GM23338 (cell line): Measurements from ENCODE around the gene MMP24OS. TPM values are rescaled to one million over a fixed set of nuclear protein-coding genes. Genes with fewer than 3 reads are reported as not detected.

Experiments used
- ATAC-seq: fragments of 200-7000 bp; cut with Tn5 transposase; 3 replicates; pipeline ENCODE4 v1.9.1; 2020
- DNase-seq: peaks from one replicate; pipeline ENCODE4 v3.0.0-alpha.2; 2015; ENCODE audit warnings: low spot score
- H2AFZ ChIP-seq: fragments of 200-600 bp; sonication (generic); 2 replicates; pipeline ENCODE4 v1.8.0; 2016; ENCODE audit warnings: antibody characterized with exemption, mild to moderate bottlenecking, moderate library complexity
- H3F3A ChIP-seq: fragments of 200-600 bp; sonication (generic); replicated peaks from 2 replicates; pipeline ENCODE4 v1.8.0; 2017; ENCODE audit warnings: antibody characterized with exemption, mixed run types, low read depth
- H3K27ac ChIP-seq: fragments of 200-600 bp; sonication (generic); 2 replicates; pipeline ENCODE4 v1.6.1; 2016; ENCODE audit warnings: low read depth
- H3K27me3 ChIP-seq: fragments of 200-600 bp; sonication (generic); 2 replicates; pipeline ENCODE4 v1.8.0; 2016; ENCODE audit warnings: mild to moderate bottlenecking, mixed run types, moderate library complexity; ENCODE audit not compliant: insufficient read depth
- H3K36me3 ChIP-seq: fragments of 200-600 bp; sonication (generic); 2 replicates; pipeline ENCODE4 v1.8.0; 2016; ENCODE audit warnings: mild to moderate bottlenecking; ENCODE audit not compliant: insufficient read depth
- H3K4me1 ChIP-seq: fragments of 200-600 bp; sonication (generic); 2 replicates; pipeline ENCODE4 v1.8.0; 2016; ENCODE audit warnings: mild to moderate bottlenecking, moderate library complexity; ENCODE audit not compliant: insufficient read depth
- H3K4me2 ChIP-seq: fragments of 200-600 bp; sonication (generic); 2 replicates; pipeline ENCODE4 v1.7.1; 2017; ENCODE audit warnings: mixed run types
- H3K4me3 ChIP-seq: fragments of 200-600 bp; sonication (generic); 2 replicates; pipeline ENCODE4 v1.6.1; 2016; ENCODE audit warnings: mixed run types
- H3K79me2 ChIP-seq: fragments of 200-600 bp; sonication (generic); replicated peaks from 2 replicates; pipeline ENCODE4 v1.8.0; 2017; ENCODE audit warnings: mild to moderate bottlenecking; ENCODE audit not compliant: insufficient read depth
- H3K9me2 ChIP-seq: fragments of 200-600 bp; sonication (generic); 2 replicates; pipeline ENCODE4 v1.8.0; 2017; ENCODE audit not compliant: insufficient read depth
- H4K20me1 ChIP-seq: fragments of 200-600 bp; sonication (generic); replicated peaks from 2 replicates; pipeline ENCODE4 v1.8.0; 2017; ENCODE audit warnings: mild to moderate bottlenecking; ENCODE audit not compliant: insufficient read depth
- H3K27ac Mint-ChIP-seq: 2 replicates; pipeline ENCODE4 v1.8.0; 2020; ENCODE audit warnings: inconsistent platforms, mild to moderate bottlenecking, moderate library complexity, mixed read lengths
- H3K27me3 Mint-ChIP-seq: 3 replicates; pipeline ENCODE4 v1.8.0; 2022; ENCODE audit warnings: low read depth, mild to moderate bottlenecking, moderate library complexity, mixed read lengths, inconsistent platforms; ENCODE audit not compliant: insufficient read depth, poor library complexity
- H3K36me3 Mint-ChIP-seq: 3 replicates; pipeline ENCODE4 v1.8.0; 2021; ENCODE audit warnings: low read depth, mild to moderate bottlenecking, inconsistent platforms, moderate library complexity, mixed read lengths
- H3K4me1 Mint-ChIP-seq: 3 replicates; pipeline ENCODE4 v1.8.0; 2020; ENCODE audit warnings: mild to moderate bottlenecking, inconsistent platforms, mixed read lengths
- H3K4me3 Mint-ChIP-seq: 3 replicates; pipeline ENCODE4 v1.8.0; 2021; ENCODE audit warnings: moderate library complexity, mild to moderate bottlenecking, inconsistent platforms, mixed read lengths
- H3K9me3 Mint-ChIP-seq: 3 replicates; pipeline ENCODE4 v1.8.0; 2020; ENCODE audit warnings: moderate library complexity, mild to moderate bottlenecking, inconsistent platforms, mixed read lengths
- CREB1 ChIP-seq: fragments of 250-450 bp; sonication (Bioruptor Pico); IDR thresholded peaks from 2 replicates; pipeline ENCODE4 v1.5.0; 2020; ENCODE audit warnings: low read depth, mild to moderate bottlenecking, moderate library complexity
- CTCF ChIP-seq, 2 experiments: fragments of 200-600 bp in 1 of 2; sonication (generic) in 1 of 2; conservative IDR thresholded peaks; 2 replicates each; pipeline versions ENCODE4 v1.5.1 to v1.6.1; 2016 to 2017; ENCODE audit warnings: antibody characterized with exemption in 2 of 2, low read depth in 2 of 2, mild to moderate bottlenecking in 2 of 2, moderate library complexity in 1 of 2
- EZH2 ChIP-seq: fragments of 200-600 bp; sonication (generic); IDR thresholded peaks from one replicate; pipeline ENCODE4 v1.8.0; 2017; ENCODE audit warnings: antibody characterized with exemption, mild to moderate bottlenecking, low read depth; ENCODE audit not compliant: unreplicated experiment
- EZH2phosphoT487 ChIP-seq: fragments of 200-600 bp; sonication (generic); IDR thresholded peaks from one replicate; pipeline ENCODE4 v1.8.1; 2018; ENCODE audit warnings: antibody characterized with exemption; ENCODE audit not compliant: unreplicated experiment
- JUNB ChIP-seq: IDR thresholded peaks from one replicate; pipeline ENCODE4 v1.6.1; 2016; ENCODE audit warnings: antibody characterized with exemption; ENCODE audit not compliant: unreplicated experiment
- NANOG ChIP-seq: IDR thresholded peaks from 2 replicates; pipeline ENCODE4 v1.6.1; 2016; ENCODE audit warnings: antibody characterized with exemption, borderline replicate concordance
- POLR2AphosphoS5 ChIP-seq: IDR thresholded peaks from 2 replicates; pipeline ENCODE4 v1.6.1; 2016; ENCODE audit warnings: antibody characterized with exemption, low read depth
- REST ChIP-seq: IDR thresholded peaks from one replicate; pipeline ENCODE4 v1.6.1; 2018; ENCODE audit warnings: antibody characterized with exemption; ENCODE audit not compliant: unreplicated experiment
- STAT1 ChIP-seq: IDR thresholded peaks from one replicate; pipeline ENCODE4 v1.6.1; 2016; ENCODE audit warnings: antibody characterized with exemption; ENCODE audit not compliant: unreplicated experiment
- ZNF331 ChIP-seq: fragments of 250-450 bp; sonication (Bioruptor Pico); IDR thresholded peaks from 2 replicates; pipeline ENCODE4 v1.5.0; 2020; ENCODE audit warnings: low read depth, mild to moderate bottlenecking, moderate library complexity
- polyA plus RNA-seq: library from polyadenylated mRNA; unstranded; fragments of >200 nt; fragmentation: Nextera tagmentation; extraction: Ambion mirVana; gene quantifications from 2 replicates; pipeline ENCODE4 v1.2.1, GENCODE V29; 2016
- total RNA-seq: library from RNA; depleted of rRNA; stranded (reverse); fragments of >200 nt; shearing (Covaris generic); gene quantifications from 2 replicates; pipeline ENCODE4 v1.2.3, GENCODE V29; 2014
- TF ChIP-seq, protein P1 (sequence below): IDR thresholded peaks from 2 replicates; pipeline ENCODE4 v1.6.1; 2016; ENCODE audit warnings: antibody characterized with exemption

The MMP24OS gene
- total and polyA plus RNA-seq, 2 experiments from 2014 or later = 10.5 to 25.4 TPM

DNA sequence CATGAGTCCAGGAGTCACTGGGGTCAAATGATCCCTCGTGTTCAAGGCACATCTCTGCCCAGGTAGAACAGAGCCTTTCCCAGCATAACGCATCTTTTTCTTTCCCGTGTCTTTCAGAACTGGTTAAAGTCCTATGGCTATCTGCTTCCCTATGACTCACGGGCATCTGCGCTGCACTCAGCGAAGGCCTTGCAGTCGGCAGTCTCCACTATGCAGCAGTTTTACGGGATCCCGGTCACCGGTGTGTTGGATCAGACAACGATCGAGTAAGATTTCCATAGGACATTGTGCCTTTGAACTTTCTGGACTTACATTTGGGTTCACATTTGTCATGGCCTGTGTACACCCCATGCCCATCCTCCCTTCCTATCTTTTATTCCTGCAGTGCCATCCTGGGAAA lies 31.2 kb downstream of the MMP24OS start (continued):
- TF ChIP-seq REST = no peak
- no peak for TF ChIP-seq CTCF (conservative IDR thresholded peaks at IDR 0.05; ENCODE audit: low read depth in 2 of 2)
- no peak for TF ChIP-seq POLR2AphosphoS5
- TF ChIP-seq, protein P1, sequence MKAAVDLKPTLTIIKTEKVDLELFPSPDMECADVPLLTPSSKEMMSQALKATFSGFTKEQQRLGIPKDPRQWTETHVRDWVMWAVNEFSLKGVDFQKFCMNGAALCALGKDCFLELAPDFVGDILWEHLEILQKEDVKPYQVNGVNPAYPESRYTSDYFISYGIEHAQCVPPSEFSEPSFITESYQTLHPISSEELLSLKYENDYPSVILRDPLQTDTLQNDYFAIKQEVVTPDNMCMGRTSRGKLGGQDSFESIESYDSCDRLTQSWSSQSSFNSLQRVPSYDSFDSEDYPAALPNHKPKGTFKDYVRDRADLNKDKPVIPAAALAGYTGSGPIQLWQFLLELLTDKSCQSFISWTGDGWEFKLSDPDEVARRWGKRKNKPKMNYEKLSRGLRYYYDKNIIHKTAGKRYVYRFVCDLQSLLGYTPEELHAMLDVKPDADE = no peak
- TF ChIP-seq EZH2phosphoT487 = no peak
- no peak for TF ChIP-seq CREB1 (CRISPR knock-in tag)
- TF ChIP-seq NANOG = no peak
- TF ChIP-seq EZH2 = no peak

GRCh38 chr20:35243986-35244385 lies 33.9 kb downstream of the MMP24OS start:
- Histone ChIP-seq H4K20me1 (no peaks in the 10 kb centered on the region), H3K36me3 (no peaks in the 10 kb centered on the region), H3K4me1 (peaks cover 8% of the 10 kb centered on the region), H2AFZ (no peak overlapping the region), H3K9me2 (no peaks in the 10 kb centered on the region), H3F3A (0 out of 2 replicates have a peak, but pooled peaks cover 3% of the 10 kb centered on the region), H3K27me3 (no peaks in the 10 kb centered on the region), H3K79me2 (no peaks in the 10 kb centered on the region), H3K4me3 (no peak overlapping the region), H3K4me2 (no peak overlapping the region), H3K27ac (no peak overlapping the region)
- Mint-ChIP-seq H3K9me3 (no peaks in the 10 kb centered on the region), H3K27me3 (peaks cover 3% of the 10 kb centered on the region), H3K36me3 (no peaks in the 10 kb centered on the region), H3K4me3 (no peak overlapping the region), H3K4me1 (peaks cover 21% of the 10 kb centered on the region), H3K27ac (no peak overlapping the region)
- TF ChIP-seq CREB1 (CRISPR knock-in tag) (no peak), NANOG (no peak), STAT1 (no peak), JUNB (no peak), ZNF331 (no peak), REST (no peak), CTCF (conservative IDR thresholded peaks at IDR 0.05; ENCODE audit: low read depth in 2 of 2) (no peak), POLR2AphosphoS5 (no peak)
- TF ChIP-seq, protein P1 = no peak
- DNase-seq (no peak), ATAC-seq (no peak)
